ENCODE measurements around the gene CENPX.

DNA sequence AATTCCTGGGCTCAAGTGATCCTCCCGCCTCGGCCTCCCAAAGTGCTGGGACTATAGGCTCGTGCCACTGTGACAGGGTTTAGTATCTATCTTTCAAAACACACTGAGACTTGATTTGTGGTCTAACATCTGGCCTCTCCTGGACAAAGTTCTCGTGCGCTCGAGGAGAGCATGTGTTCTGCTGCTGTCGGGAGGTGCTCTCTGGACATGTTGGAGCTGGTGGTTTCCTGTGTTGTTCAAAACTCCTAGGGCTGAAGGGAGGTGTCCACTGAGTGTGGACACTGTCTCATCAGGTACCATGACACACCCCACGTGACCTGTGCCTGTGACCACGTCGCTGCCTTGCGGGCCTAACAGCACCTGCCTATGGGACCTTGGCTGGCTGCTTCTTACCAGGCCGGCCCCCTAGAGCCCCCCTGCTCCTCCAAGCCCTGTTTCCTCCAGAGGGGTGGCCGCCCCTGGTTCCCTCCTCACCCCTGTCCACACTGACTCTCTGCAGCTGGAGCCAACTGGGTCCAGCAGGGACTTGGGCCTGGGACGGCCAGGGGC lies 23.3 kb upstream of the CENPX start:
- TF ChIP-seq, protein P1, sequence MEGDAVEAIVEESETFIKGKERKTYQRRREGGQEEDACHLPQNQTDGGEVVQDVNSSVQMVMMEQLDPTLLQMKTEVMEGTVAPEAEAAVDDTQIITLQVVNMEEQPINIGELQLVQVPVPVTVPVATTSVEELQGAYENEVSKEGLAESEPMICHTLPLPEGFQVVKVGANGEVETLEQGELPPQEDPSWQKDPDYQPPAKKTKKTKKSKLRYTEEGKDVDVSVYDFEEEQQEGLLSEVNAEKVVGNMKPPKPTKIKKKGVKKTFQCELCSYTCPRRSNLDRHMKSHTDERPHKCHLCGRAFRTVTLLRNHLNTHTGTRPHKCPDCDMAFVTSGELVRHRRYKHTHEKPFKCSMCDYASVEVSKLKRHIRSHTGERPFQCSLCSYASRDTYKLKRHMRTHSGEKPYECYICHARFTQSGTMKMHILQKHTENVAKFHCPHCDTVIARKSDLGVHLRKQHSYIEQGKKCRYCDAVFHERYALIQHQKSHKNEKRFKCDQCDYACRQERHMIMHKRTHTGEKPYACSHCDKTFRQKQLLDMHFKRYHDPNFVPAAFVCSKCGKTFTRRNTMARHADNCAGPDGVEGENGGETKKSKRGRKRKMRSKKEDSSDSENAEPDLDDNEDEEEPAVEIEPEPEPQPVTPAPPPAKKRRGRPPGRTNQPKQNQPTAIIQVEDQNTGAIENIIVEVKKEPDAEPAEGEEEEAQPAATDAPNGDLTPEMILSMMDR (optimal IDR thresholded peaks at IDR 0.05 in 1 of 3, IDR thresholded peaks at IDR 0.05 in 1 of 3, conservative IDR thresholded peaks at IDR 0.05 in 1 of 3; ENCODE audit: extremely low read depth in 1 of 3, insufficient read depth in 2 of 3, low read length in 3 of 3), result no peak
- no peak for TF ChIP-seq EZH2 (IDR thresholded peaks at IDR 0.05; ENCODE audit: low read length)
